ENCODE results near the gene SMKR1. TPM values are rescaled to one million over a fixed set of nuclear protein-coding genes. Genes with fewer than 3 reads are reported as not detected.

SMKR1 gene
- polyA plus RNA-seq, 1 donor (not counting 4 experiments of a cell fraction or from before 2014, with no cell fraction given), result 0.76 TPM

DNA sequence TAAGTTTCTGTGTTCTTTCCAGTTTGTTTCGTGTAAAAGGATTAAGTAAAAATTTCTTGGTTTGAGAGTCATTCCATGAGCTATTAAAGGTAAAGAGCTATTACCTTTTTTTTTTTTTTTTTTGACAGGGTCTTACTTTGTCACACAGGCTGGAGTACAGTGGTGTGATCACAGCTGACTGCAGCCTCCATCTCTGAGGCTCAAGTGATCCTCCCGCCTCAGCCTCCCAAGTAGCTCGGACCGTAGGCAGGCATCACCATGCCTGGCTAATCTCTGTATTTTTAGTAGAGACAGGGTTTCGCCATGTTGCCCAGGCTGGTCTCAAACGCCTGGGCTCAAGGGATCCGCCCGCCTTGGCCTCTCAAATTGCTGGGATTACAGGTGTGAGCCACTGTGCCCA is 1.4 kb downstream of the SMKR1 start:
- Histone ChIP-seq H3K9ac (ENCODE audit: control insufficient read depth, extremely low read depth, insufficient read depth, low read length) (no peak overlapping the region), H2AFZ (ENCODE audit: control insufficient read depth, low read length) (no peak overlapping the region), H4K20me1 (ENCODE audit: control insufficient read depth, extremely low read depth, insufficient read depth, low read length) (no peaks in the 10 kb centered on the region), H3K4me3 (ENCODE audit: control insufficient read depth in 2 of 3, extremely low read depth in 1 of 3, insufficient read depth in 2 of 3, low read depth in 1 of 3, low read length in 3 of 3) (no peak overlapping the region), H3K79me2 (ENCODE audit: control insufficient read depth, insufficient read depth, low read length) (no peaks in the 10 kb centered on the region), H3K4me1 (ENCODE audit: control insufficient read depth, extremely low read depth, insufficient read depth, low read length) (no peaks in the 10 kb centered on the region), H3K9me1 (ENCODE audit: control insufficient read depth, extremely low read depth, insufficient read depth, low read length) (no peaks in the 10 kb centered on the region), H3K27ac (ENCODE audit: control insufficient read depth, insufficient read depth, low read length) (no peak overlapping the region), H3K4me2 (ENCODE audit: control insufficient read depth, extremely low read depth, insufficient read depth, low read depth, low read length) (no peak overlapping the region), H3K9me3 (ENCODE audit: control insufficient read depth, low read depth, low read length) (no peaks in the 10 kb centered on the region), H3K36me3 (ENCODE audit: control insufficient read depth in 2 of 2, extremely low read depth in 1 of 2, insufficient read depth in 2 of 2, low read length in 2 of 2) (no peaks in the 10 kb centered on the region), H3K27me3 (ENCODE audit: control insufficient read depth, extremely low read depth, insufficient read depth, low read length) (peaks cover 8% of the 10 kb centered on the region)
- FAIRE-seq, result no peak
- dilution Hi-C loops (cut with MboI; ENCODE audit: extremely low pct_ligation_motif_present, low sequenced_read_pairs), result no loop called here
- TF ChIP-seq, protein P1, sequence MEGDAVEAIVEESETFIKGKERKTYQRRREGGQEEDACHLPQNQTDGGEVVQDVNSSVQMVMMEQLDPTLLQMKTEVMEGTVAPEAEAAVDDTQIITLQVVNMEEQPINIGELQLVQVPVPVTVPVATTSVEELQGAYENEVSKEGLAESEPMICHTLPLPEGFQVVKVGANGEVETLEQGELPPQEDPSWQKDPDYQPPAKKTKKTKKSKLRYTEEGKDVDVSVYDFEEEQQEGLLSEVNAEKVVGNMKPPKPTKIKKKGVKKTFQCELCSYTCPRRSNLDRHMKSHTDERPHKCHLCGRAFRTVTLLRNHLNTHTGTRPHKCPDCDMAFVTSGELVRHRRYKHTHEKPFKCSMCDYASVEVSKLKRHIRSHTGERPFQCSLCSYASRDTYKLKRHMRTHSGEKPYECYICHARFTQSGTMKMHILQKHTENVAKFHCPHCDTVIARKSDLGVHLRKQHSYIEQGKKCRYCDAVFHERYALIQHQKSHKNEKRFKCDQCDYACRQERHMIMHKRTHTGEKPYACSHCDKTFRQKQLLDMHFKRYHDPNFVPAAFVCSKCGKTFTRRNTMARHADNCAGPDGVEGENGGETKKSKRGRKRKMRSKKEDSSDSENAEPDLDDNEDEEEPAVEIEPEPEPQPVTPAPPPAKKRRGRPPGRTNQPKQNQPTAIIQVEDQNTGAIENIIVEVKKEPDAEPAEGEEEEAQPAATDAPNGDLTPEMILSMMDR (optimal IDR thresholded peaks at IDR 0.05 in 1 of 3, IDR thresholded peaks at IDR 0.05 in 1 of 3, conservative IDR thresholded peaks at IDR 0.05 in 1 of 3; ENCODE audit: extremely low read depth in 1 of 3, insufficient read depth in 2 of 3, low read length in 3 of 3), result no peak
- TF ChIP-seq EZH2 (IDR thresholded peaks at IDR 0.05; ENCODE audit: low read length), result no peak
- no peak for DNase-seq (ENCODE audit: low read depth, low spot score)

DNA sequence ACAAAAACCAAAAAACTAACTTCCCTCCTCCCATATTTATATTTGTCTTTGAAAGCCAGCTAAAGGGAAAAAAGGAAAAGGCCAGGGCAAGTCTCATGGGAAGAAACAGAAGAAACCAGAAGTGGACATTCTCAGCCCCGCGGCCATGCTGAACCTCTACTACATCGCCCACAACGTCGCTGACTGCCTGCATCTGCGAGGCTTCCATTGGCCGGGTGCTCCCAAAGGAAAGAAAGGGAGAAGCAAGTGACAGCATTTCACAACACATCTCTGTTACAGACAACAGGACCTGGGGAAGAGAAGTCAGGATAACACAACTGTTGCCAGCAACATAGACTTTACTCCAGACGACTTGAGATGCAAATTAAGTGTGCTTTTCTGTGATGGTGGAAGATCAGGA is 9.9 kb downstream of the SMKR1 start:
- no peak for TF ChIP-seq EZH2 (IDR thresholded peaks at IDR 0.05; ENCODE audit: low read length)
- TF ChIP-seq, protein P1 (optimal IDR thresholded peaks at IDR 0.05 in 1 of 3, IDR thresholded peaks at IDR 0.05 in 1 of 3, conservative IDR thresholded peaks at IDR 0.05 in 1 of 3; ENCODE audit: extremely low read depth in 1 of 3, insufficient read depth in 2 of 3, low read length in 3 of 3), result no peak
- dilution Hi-C loops (cut with MboI; ENCODE audit: extremely low pct_ligation_motif_present, low sequenced_read_pairs), result no loop called here

More for the DNA sequence above, 9.9 kb downstream of the SMKR1 start:
- FAIRE-seq (no peak), DNase-seq (ENCODE audit: low read depth, low spot score) (no peak)
- H4K20me1 ChIP-seq (ENCODE audit: control insufficient read depth, extremely low read depth, insufficient read depth, low read length), result no peaks in the 10 kb centered on the region
- no peaks in the 10 kb centered on the region for H3K27me3 ChIP-seq (ENCODE audit: control insufficient read depth, extremely low read depth, insufficient read depth, low read length)
- no peak overlapping the region for H3K27ac ChIP-seq (ENCODE audit: control insufficient read depth, insufficient read depth, low read length)
- H3K9ac ChIP-seq (ENCODE audit: control insufficient read depth, extremely low read depth, insufficient read depth, low read length), result no peak overlapping the region
- no peaks in the 10 kb centered on the region for H3K36me3 ChIP-seq (ENCODE audit: control insufficient read depth in 2 of 2, extremely low read depth in 1 of 2, insufficient read depth in 2 of 2, low read length in 2 of 2)
- H3K9me1 ChIP-seq (ENCODE audit: control insufficient read depth, extremely low read depth, insufficient read depth, low read length), result no peaks in the 10 kb centered on the region
- no peaks in the 10 kb centered on the region for H3K79me2 ChIP-seq (ENCODE audit: control insufficient read depth, insufficient read depth, low read length)
- H3K9me3 ChIP-seq (ENCODE audit: control insufficient read depth, low read depth, low read length), result no peaks in the 10 kb centered on the region
- H3K4me1 ChIP-seq (ENCODE audit: control insufficient read depth, extremely low read depth, insufficient read depth, low read length), result peaks cover 5% of the 10 kb centered on the region
- H2AFZ ChIP-seq (ENCODE audit: control insufficient read depth, low read length), result no peak overlapping the region
- no peak overlapping the region for H3K4me3 ChIP-seq (ENCODE audit: control insufficient read depth in 2 of 3, extremely low read depth in 1 of 3, insufficient read depth in 2 of 3, low read depth in 1 of 3, low read length in 3 of 3)
- no peak overlapping the region for H3K4me2 ChIP-seq (ENCODE audit: control insufficient read depth, extremely low read depth, insufficient read depth, low read depth, low read length)

Data from keratinocyte (primary cell).